HG02852 (cell line): Measurements from ENCODE around the gene ALAS1.

Experiments used
- ATAC-seq: cut with Tn5 transposase; IDR thresholded peaks from one replicate; pipeline ENCODE4 v1.9.1; 2021; ENCODE audit warnings: mild to moderate bottlenecking, moderate library complexity; ENCODE audit not compliant: unreplicated experiment

The ALAS1 gene

GRCh38 chr3:52233108-52233591 lies 35.2 kb downstream of the ALAS1 start:
- no peak for ATAC-seq

GRCh38 chr3:52233968-52234367 lies 36.0 kb downstream of the ALAS1 start:
- ATAC-seq, result no peak

GRCh38 chr3:52234516-52235447 lies 36.8 kb downstream of the ALAS1 start:
- no peak for ATAC-seq

GRCh38 chr3:52236424-52236886 lies 38.5 kb downstream of the ALAS1 start:
- no peak for ATAC-seq

- ATAC-seq, result no peak
Observed at GRCh38 chr3:52237006-52237656, 39.2 kb downstream of the ALAS1 start.

GRCh38 chr3:52237657-52238172 lies 39.8 kb downstream of the ALAS1 start:
- no peak for ATAC-seq

GRCh38 chr3:52238193-52238760 lies 40.3 kb downstream of the ALAS1 start:
- ATAC-seq, result peak; percentile 16

GRCh38 chr3:52238761-52239701 lies 41.1 kb downstream of the ALAS1 start, which contains the start of gene TWF2:
Gene TWF2, minus strand, starts transcription at chr3:52239158. Its CDS starts 142 bp downstream, at chr3:52239016.
- peak; percentile 80 for ATAC-seq

- ATAC-seq, result no peak
Observed at GRCh38 chr3:52240059-52240885, 42.3 kb downstream of the ALAS1 start.

- no peak for ATAC-seq
Observed at GRCh38 chr3:52240886-52241370, 43.0 kb downstream of the ALAS1 start.

- ATAC-seq, result no peak
Observed at GRCh38 chr3:52242039-52242438, 44.1 kb downstream of the ALAS1 start.

- ATAC-seq, result peak; percentile 36
Observed at GRCh38 chr3:52243791-52244628, 46.0 kb downstream of the ALAS1 start.

- peak; percentile 45 for ATAC-seq
Observed at GRCh38 chr3:52245322-52246263, 47.6 kb downstream of the ALAS1 start, which contains the start of gene PPM1M. Gene PPM1M, plus strand, starts transcription at chr3:52245759. Its CDS starts 66 bp downstream, at chr3:52245825.

- ATAC-seq, result no peak
Observed at GRCh38 chr3:52246264-52246620, 48.3 kb downstream of the ALAS1 start.

GRCh38 chr3:52246728-52247408 lies 48.9 kb downstream of the ALAS1 start:
- no peak for ATAC-seq

GRCh38 chr3:52247409-52248164 lies 49.6 kb downstream of the ALAS1 start:
- no peak for ATAC-seq
